ENCODE measurements around the gene MYLIP. TPM values are rescaled to one million over a fixed set of nuclear protein-coding genes. Genes with fewer than 3 reads are reported as not detected.
"Not testable (repeated sequence)": the region's sequence is repeated elsewhere in the genome, so short reads cannot be mapped to it uniquely, and the experiment has no call there.

Gene MYLIP
- total and polyA plus RNA-seq, 2 of the 4 experiments (the other 2 are of a cell fraction): 1.8 to 3.2 TPM

DNA sequence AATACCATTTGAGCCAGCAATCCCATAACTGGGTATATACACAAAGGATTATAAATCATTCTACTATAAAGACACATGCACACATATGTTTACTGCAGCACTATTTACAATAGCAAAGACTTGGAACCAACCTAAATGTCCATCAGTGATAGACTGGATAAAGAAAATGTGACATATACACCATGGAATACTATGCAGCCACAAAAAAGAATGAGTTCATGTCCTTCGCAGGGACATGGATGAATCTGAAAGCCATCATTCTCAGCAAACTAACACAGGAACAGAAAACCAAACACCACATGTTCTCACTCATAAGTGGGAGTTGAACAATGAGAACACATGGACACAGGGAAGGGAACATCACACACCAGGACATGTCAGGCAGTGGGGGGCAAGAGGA lies 47.7 kb downstream of the MYLIP start:
- H3K4ac ChIP-seq (ENCODE audit: low read depth, low read length); H3K9me3 ChIP-seq (ENCODE audit: control insufficient read depth, insufficient read depth, low read length); intact Hi-C loops (cut with micrococcal nuclease); H2BK5ac ChIP-seq (ENCODE audit: low read depth, low read length, poor library complexity, severe bottlenecking); POLR2A ChIA-PET (ENCODE audit: unreplicated experiment); ATAC-seq (ENCODE audit: low read depth); H3K23ac ChIP-seq (ENCODE audit: low read depth, low read length); H3K27ac ChIP-seq (ENCODE audit: insufficient read depth, low read length); H2BK120ac ChIP-seq (ENCODE audit: low read depth, low read length); BruUV-seq (replicated peaks); H2AK5ac ChIP-seq (ENCODE audit: low read depth, low read length); CTCF ChIA-PET; H2BK20ac ChIP-seq (ENCODE audit: low read depth, low read length); H3K56ac ChIP-seq (ENCODE audit: extremely low read depth, insufficient read depth, low read length); H3K4me3 ChIP-seq (ENCODE audit: insufficient read depth, low read depth, low read length); H3K79me1 ChIP-seq (ENCODE audit: low read depth in 1 of 2, low read length in 2 of 2); H4K5ac ChIP-seq (ENCODE audit: low read depth, low read length); H2BK15ac ChIP-seq (ENCODE audit: low read depth, low read length); in situ Hi-C loops (cut with MboI; ENCODE audit: low sequenced_read_pairs); H3K9me1 ChIP-seq (ENCODE audit: insufficient read depth, low read length); H3K9ac ChIP-seq (ENCODE audit: low read depth, low read length); H2AFZ ChIP-seq (replicated peaks; ENCODE audit: low read length, poor library complexity); H4K8ac ChIP-seq (ENCODE audit: low read depth in 2 of 2, low read length in 2 of 2); H2AK9ac ChIP-seq (replicated peaks; ENCODE audit: low read depth, low read length, poor library complexity); H4K91ac ChIP-seq (ENCODE audit: insufficient read depth, low read depth, low read length); H3K18ac ChIP-seq (ENCODE audit: low read depth, low read length); DNase-seq; H3K4me1 ChIP-seq (ENCODE audit: control insufficient read depth, insufficient read depth, low read length); H3K14ac ChIP-seq (replicated peaks; ENCODE audit: low read depth, low read length); H3K4me2 ChIP-seq (ENCODE audit: low read depth, low read length); H4K20me1 ChIP-seq (ENCODE audit: insufficient read depth, low read length); H3K36me3 ChIP-seq (ENCODE audit: control insufficient read depth, insufficient read depth, low read length): not testable (repeated sequence)
- no CpG with 5 or more reads among the region's 1 CpG for WGBS, 2 experiments (ENCODE audit: extremely low coverage in 2 of 2, insufficient read length in 1 of 2)
- H3K27me3 ChIP-seq (ENCODE audit: control insufficient read depth, insufficient read depth, low read length): peaks cover 37% of the 10 kb centered on the region
- dilution Hi-C loops (cut with HindIII; ENCODE audit: low sequenced_read_pairs, unreplicated experiment): loop anchor here (25.0 kb wide), 1 partner anchor 489 kb away; no protein-coding TSS in a partner anchor
